Inflammatory macrophage treated with lipopolysaccharide for 4 hours (primary cell): Measurements from ENCODE around the gene ZSCAN10.

Experiments
- DNase-seq: peaks from one replicate; pipeline ENCODE4 v3.0.0-alpha.2; 2020

Gene ZSCAN10

GRCh38 chr16:3133844-3134243 lies 34.8 kb upstream of the ZSCAN10 start:
- no peak for DNase-seq

- peak; percentile 38 for DNase-seq
These were observed 32.8 kb upstream of the ZSCAN10 start for GRCh38 chr16:3131755-3132377.

- peak; percentile 91 for DNase-seq
These were observed 30.3 kb upstream of the ZSCAN10 start for GRCh38 chr16:3129137-3130131.

GRCh38 chr16:3127745-3128144 lies 28.7 kb upstream of the ZSCAN10 start:
- no peak for DNase-seq

GRCh38 chr16:3123986-3124886 lies 25.1 kb upstream of the ZSCAN10 start:
- DNase-seq: peak; percentile 93

- no peak for DNase-seq
These were observed 24.0 kb upstream of the ZSCAN10 start for GRCh38 chr16:3122926-3123570.

- no peak for DNase-seq
These were observed 22.9 kb upstream of the ZSCAN10 start for GRCh38 chr16:3121851-3122467.

GRCh38 chr16:3120435-3120834 lies 21.3 kb upstream of the ZSCAN10 start:
- no peak for DNase-seq

DNA sequence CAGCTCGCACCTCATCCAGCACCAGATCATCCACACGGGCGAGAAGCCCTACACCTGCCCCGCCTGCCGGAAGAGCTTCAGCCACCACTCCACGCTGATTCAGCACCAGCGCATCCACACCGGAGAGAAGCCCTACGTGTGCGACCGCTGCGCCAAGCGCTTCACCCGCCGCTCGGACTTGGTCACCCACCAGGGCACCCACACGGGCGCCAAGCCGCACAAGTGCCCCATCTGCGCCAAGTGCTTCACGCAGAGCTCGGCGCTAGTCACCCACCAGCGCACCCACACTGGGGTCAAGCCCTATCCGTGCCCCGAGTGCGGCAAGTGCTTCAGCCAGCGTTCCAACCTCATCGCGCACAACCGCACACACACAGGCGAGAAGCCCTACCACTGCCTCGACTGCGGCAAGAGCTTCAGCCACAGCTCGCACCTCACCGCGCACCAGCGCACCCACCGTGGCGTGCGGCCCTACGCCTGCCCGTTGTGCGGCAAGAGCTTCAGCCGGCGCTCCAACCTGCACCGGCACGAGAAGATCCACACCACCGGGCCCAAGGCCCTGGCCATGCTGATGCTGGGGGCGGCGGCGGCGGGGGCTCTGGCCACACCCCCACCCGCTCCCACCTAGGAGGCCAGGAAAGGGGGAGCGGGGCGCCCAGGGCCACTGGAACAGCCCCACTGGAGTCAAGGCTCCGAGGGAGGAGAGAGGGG lies 20.8 kb upstream of the ZSCAN10 start:
- DNase-seq: no peak

DNA sequence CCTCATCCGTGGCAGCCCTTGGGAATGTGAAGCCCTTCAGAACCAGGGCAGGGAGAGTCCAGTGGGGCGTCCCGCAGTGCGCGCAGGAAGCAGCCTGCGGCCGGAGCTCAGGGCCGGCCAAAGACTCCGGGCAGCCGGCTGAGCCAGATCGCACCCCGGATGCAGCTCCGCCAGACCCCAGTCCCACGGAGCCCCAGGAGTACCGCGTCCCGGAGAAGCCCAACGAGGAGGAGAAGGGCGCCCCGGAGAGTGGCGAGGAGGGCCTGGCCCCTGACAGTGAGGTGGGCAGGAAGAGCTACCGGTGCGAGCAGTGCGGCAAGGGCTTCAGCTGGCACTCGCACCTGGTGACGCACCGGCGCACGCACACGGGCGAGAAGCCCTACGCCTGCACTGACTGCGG lies 20.2 kb upstream of the ZSCAN10 start:
- DNase-seq: no peak

- DNase-seq: no peak
These were observed 19.8 kb upstream of the ZSCAN10 start for GRCh38 chr16:3118846-3119245.

GRCh38 chr16:3118204-3118790 lies 19.2 kb upstream of the ZSCAN10 start:
- no peak for DNase-seq

DNA sequence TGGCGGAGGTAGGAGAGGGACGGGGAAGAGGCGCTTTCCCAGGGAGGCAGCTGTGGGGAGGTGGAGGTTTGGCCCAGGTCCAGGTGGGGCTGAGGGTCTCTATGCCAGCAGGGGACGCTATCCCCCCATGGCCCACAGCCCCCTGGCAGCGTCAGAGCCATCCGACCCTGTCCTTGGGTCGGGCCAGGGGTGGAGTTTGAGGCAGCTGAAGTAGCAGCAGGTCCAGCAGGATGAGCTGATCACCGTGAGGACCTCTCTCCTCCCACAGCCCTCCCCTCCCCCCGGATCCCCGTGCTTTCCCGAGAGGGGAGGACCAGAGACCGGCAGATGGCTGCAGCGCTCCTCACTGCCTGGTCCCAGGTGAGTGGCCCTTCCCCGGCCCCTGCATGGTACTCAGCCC lies 16.5 kb upstream of the ZSCAN10 start:
- DNase-seq: no peak

DNA sequence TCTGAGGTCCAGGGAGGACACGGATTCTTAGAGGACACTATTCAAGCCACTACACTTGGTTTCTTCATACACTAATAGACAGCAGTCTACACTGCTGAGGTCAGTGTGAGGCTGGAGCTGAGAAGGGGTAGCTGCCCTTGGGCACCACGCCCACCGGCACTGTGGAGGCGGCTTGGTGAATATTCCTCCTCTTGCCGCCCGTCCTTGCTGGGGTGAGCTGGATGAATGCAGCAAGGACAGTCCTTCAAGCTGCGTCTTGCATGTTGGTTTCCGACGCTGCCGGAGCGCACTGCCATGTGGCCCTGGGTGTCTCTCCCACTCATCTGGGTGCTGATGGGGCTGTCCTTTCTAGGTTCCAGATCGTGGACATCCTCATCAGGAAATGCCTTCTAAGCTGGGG lies 15.9 kb upstream of the ZSCAN10 start:
- DNase-seq: no peak

DNA sequence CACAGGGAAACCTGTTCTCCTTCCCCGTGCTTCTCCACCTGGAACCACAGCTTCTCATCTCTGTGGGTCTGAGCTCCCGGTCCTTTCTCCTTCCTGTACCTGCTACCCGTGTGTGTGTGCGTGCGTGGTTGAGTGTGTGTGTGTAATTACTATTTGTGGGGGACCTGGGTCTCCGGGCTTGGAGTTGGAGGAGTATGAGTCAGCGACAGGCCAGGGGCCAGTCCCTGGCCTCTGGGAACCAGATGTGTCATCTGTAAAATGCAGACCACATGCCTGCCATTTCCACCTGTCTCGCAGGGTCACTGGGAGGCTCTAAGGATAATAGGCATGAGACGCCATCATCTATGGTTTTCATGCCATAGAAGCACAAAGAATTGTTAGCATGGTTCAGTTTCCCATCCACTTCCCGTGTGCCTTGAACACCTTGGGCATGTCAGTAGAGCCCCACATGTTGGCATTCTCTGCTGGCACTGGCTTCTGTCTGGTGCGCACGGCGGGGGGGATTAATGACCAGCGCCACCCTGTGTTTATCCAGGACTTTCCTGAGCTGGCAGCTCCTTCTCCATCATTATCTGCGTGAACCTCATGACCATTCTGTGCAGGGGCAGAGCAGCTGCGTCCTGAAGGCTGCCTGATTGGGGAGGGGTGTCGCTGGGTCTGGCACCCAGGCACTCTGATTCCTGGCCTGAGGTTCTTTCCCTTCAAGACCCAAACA lies 14.8 kb upstream of the ZSCAN10 start:
- no peak for DNase-seq

GRCh38 chr16:3112881-3113574 lies 13.9 kb upstream of the ZSCAN10 start:
- DNase-seq: no peak

GRCh38 chr16:3112058-3112880 lies 13.2 kb upstream of the ZSCAN10 start, which contains the start of gene ZNF205:
Gene ZNF205, plus strand, starts transcription at chr16:3112586. Its CDS starts 845 bp downstream, at chr16:3113431.
- DNase-seq: peak; percentile 54

DNA sequence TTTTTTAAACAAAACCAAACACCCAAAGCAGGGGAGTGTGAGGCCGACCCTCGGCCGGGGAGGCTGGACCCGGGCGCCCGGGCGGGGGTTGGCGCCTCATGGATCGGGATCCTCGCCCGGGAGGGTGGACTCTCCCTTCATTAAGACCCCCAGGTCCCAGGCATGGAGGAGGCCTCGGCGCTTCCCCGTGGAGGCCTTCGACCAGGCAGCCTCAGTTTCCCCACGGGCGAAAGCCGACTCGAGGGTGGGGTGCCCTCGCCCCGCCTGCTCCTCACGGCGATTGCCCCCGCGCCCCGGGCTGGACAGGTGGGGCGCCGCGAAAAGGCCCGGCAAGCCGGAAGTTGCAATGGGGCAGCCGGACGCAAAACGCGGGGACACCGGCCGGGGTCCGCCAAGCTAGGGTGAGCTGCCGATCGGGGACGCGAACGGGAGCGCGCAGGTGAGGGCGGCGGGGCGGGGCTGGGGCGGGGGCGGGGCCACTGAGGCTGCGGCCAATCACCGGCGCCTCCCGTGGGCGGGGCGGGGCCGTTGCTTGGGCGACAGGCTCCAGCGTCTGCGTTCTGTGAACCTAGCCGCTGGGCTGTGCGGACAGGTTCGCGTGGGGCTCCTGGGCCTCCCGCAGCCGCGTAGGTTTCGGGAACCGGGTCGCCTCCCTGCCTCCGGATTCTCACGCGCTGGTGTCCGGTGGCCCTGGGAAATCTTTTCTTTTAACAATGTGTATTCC lies 7.3 kb upstream of the ZSCAN10 start:
- peak; percentile 92 for DNase-seq
